NCI-H187 (cell line): Measurements from ENCODE around the gene PDHA1.
A peak's percentile ranks its signal among the peaks of the same experiment; 100 is the strongest.

Experiments
- DNase-seq, 2 experiments: peaks; one replicate each; lab custom pipeline; 2025; lab: John Stamatoyannopoulos, UW

The PDHA1 gene

GRCh38 chrX:19375546-19375945 lies 31.8 kb downstream of the PDHA1 start:
- DNase-seq = no peak

DNA sequence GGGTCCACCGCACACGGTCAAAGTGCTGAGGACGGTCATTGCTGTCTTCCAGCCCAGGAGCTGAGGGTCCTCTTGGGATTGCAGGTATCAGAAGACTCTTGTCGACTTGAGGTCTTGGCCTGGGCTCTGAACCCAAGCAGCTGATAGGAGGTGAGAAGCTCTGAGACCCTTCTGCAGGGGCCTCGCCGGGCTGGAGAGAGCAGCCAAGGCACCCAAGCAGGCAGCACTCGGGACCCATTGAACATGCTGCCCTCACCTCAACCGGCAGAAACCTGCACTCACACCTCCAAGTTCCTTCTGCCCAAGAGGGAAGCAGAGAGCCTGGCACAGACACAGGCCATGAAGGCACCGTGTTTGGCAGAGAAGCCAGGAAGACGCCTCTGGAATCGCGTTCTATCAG lies 34.1 kb downstream of the PDHA1 start:
- DNase-seq = no peak

DNA sequence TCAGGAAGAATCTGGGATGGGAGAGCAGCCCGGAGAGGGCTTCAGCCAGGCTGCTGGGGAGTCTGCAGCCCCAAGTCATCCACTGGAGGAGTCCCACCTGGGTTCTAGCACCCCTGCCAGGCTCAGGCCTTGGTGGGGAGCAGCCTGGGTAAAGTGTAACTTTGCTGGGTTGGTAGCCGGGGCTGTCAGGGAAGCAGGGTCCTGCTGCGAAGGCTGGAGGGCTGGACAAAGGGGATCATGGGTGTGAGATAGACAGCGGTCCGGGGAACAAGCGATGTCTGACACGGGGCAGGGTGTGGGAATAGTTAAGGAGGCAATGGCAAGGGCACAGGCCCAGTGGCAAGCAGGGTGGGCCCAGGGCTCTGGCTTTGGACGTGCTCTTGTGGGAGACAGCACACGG lies 37.6 kb downstream of the PDHA1 start:
- no peak for DNase-seq

GRCh38 chrX:19382555-19383145 lies 38.9 kb downstream of the PDHA1 start:
- peak in 1 of 2 experiments; percentile 31 for DNase-seq

GRCh38 chrX:19386679-19387078 lies 43.0 kb downstream of the PDHA1 start:
- DNase-seq = no peak

GRCh38 chrX:19388064-19388679 lies 44.4 kb downstream of the PDHA1 start:
- peak; percentile 37 to 49 for DNase-seq

GRCh38 chrX:19388741-19389140 lies 45.0 kb downstream of the PDHA1 start:
- DNase-seq = no peak

GRCh38 chrX:19389227-19389845 lies 45.6 kb downstream of the PDHA1 start:
- DNase-seq = no peak

DNA sequence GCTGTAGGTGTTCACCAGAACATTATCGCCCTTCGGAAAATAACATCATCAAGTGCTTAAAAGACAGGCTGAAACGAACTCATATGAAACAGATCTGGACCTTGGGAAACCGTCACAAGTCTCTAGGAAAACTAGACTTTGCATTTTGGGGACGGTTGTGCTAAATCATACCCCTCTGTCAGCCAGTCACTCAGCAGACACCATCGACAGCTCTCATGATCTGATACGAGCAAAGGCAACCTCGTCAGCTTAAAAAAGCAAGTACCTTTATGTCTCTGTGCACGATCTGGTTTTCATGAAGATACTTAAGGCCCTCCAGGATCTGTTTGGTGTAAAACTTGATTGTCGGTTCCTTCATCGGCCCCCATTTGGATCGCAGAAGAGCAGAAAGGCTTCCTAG lies 48.4 kb downstream of the PDHA1 start:
- no peak for DNase-seq

DNA sequence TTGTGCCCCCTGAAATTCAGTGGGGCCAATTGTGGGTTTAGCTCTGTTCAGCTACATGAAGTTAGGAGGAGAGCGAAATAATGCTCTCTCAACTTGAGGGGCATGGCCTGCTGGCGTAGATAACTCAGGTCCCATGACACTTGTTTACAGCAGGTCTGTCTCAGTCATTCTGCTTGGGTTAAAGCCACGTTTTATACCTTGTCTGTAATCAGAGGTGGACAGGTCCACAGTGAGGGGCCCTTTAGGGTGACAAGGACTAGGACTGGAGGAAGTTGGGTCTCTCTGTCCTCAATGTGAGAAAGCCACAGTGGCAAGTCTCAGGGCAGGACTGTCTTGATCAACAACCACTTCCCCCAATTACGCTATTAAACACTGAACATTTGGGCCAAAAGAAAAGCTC lies 49.0 kb downstream of the PDHA1 start:
- DNase-seq = no peak

DNA sequence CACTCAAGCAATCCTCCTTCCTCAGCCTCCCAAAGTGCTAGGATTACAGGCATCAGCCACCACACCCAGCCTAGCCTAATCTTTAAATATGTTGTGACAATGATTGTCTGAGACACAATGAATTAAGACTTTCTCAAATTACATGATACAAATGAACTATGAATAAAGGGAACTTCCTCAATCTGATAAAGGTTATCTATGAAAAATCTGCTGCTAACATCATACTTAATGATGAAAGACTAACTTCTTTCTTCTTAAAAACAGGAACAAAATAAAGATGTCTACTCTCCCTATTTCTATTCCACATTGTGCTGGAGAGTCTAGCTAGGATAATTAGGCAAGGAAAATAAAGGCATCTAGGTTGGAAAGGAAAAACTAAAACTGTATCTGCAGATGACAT lies 60.0 kb downstream of the PDHA1 start:
- DNase-seq = no peak

DNA sequence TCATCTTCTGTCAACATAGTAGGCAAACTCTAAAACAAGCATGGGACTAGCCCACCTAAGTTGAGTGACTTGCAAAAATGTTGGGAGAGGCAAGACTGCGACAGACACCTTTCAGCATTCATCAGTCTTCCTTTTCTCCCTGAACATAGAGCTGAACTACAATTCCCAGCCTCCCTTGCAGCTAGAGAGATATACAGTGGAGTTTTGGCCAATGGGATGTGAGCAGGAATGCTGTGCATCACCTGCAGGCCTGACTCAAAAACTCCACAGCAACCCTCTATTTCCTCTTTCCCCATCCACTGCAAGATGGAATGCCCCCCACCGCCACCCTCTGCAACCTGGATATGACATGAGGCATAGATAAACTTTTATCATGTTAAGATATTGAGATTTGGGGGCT lies 66.5 kb downstream of the PDHA1 start:
- DNase-seq = no peak
